Measurements from ENCODE around the gene BLMH. TPM values are rescaled to one million over a fixed set of nuclear protein-coding genes. Genes with fewer than 3 reads are reported as not detected.

BLMH gene
- total RNA-seq, 1 experiment from 2014 or later = 49.0 TPM

DNA sequence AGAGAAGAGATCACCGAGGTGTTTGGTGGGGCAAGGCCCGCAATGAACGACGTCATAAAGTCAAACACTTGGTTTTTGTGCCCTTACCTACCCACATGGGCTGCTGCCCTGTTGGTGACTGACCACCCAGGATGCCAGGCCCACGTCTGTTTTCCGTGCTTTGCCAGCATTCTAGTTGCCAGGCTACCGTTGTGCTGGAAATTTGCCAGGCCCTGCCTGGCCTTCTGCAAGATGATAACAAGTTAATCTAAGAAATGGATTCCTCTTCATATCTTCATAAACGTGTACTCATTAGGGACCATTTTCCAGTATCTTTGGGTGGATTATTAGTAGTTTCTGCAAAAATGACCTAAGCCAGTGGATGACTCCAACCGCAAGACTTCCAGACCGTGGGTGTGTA is 91.6 kb downstream of the BLMH start:
- no peak for DNase-seq (ENCODE audit: low read depth)

DNA sequence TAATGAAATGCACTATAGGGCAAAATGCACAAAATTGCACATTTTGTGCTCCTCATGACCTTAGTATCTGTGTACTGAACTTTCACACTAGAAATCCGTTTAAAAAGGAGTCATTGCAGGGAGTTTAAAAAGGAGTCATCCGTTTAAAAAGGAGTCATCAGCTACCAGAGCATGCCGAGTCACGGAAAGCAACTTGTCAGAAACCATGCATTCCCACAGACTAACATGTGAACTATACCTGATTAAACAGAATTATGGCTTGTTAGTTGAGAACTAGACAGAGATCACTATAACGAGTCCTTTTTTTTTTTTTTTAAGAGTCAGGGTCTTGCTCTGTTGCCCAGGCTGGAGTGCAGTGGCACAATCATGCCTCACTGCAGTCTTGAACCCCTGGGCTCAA is 92.1 kb downstream of the BLMH start:
- DNase-seq (ENCODE audit: low read depth) = no peak

Other genes with a start within 250 kb of the BLMH start
- gene NSRP1, start 175.1 kb downstream of the BLMH start, total RNA-seq (2014; rRNA removed; shearing (Covaris generic)) = 7.1 and 9.7 TPM in 2 replicates
- not detected in 2 replicates for gene SLC6A4, start 56.2 kb downstream of the BLMH start, total RNA-seq (2014; rRNA removed; shearing (Covaris generic))
- not detected in 2 replicates for gene TMIGD1, start 42.1 kb upstream of the BLMH start, total RNA-seq (2014; rRNA removed; shearing (Covaris generic))
- gene CPD, start 87.0 kb upstream of the BLMH start, total RNA-seq (2014; rRNA removed; shearing (Covaris generic)) = 23.9 and 24.8 TPM in 2 replicates
- 32.5 and 37.8 TPM in 2 replicates for gene GOSR1, start 185.5 kb upstream of the BLMH start, total RNA-seq (2014; rRNA removed; shearing (Covaris generic))

Data from Daoy (cell line).